CD14-positive monocyte (primary cell): Measurements from ENCODE around the gene LDLRAD4. TPM values are rescaled to one million over a fixed set of nuclear protein-coding genes. Genes with fewer than 3 reads are reported as not detected.

Source experiments
- DNase-seq, 3 donors: peaks; one replicate each; pipeline ENCODE4 v3.0.0-alpha.2; 2011 to 2022
- H2AFZ ChIP-seq: 2 replicates; pipeline ENCODE4 v1.6.0; 2012; ENCODE audit warnings: mild to moderate bottlenecking, low read depth, low read length, inconsistent platforms; ENCODE audit not compliant: insufficient read depth, poor library complexity, severe bottlenecking
- H3K27ac ChIP-seq, 2 donors: 1 replicate in 1 of 2; 2 replicates in 1 of 2; pipeline ENCODE4 v1.5.1; 2012 to 2013; ENCODE audit warnings: low read length in 2 of 2, control low read depth in 1 of 2, inconsistent platforms in 1 of 2, low read depth in 1 of 2, mild to moderate bottlenecking in 1 of 2
- H3K27me3 ChIP-seq, 2 donors: one replicate each; pipeline versions ENCODE4 v1.6.0 to v1.6.1; 2011 to 2013; ENCODE audit warnings: low read length in 2 of 2; ENCODE audit not compliant: control insufficient read depth in 2 of 2, insufficient read depth in 2 of 2
- H3K36me3 ChIP-seq, 2 donors: replicated peaks in 1 of 2; 1 replicate in 1 of 2; 2 replicates in 1 of 2; pipeline versions ENCODE4 v1.5.1 to v1.6.1; 2012 to 2013; ENCODE audit warnings: low read length in 2 of 2, control low read depth in 1 of 2, inconsistent platforms in 1 of 2, mild to moderate bottlenecking in 1 of 2; ENCODE audit not compliant: insufficient read depth in 2 of 2, control insufficient read depth in 1 of 2
- H3K4me1 ChIP-seq, 2 donors: 1 replicate in 1 of 2; 2 replicates in 1 of 2; pipeline versions ENCODE4 v1.5.1 to v1.6.1; 2012 to 2013; ENCODE audit warnings: low read length in 2 of 2, control low read depth in 1 of 2, inconsistent platforms in 1 of 2, mild to moderate bottlenecking in 1 of 2, moderate library complexity in 1 of 2; ENCODE audit not compliant: insufficient read depth in 2 of 2, control insufficient read depth in 1 of 2
- H3K4me2 ChIP-seq: replicated peaks from 2 replicates; pipeline ENCODE3; 2012; ENCODE audit warnings: low read length, moderate library complexity, mild to moderate bottlenecking; ENCODE audit not compliant: poor library complexity, severe bottlenecking; ENCODE audit errors: extremely low read depth
- H3K4me3 ChIP-seq, 3 experiments: fragments of 200-600 bp in 1 of 3; sonication (generic) in 1 of 3; replicated peaks in 1 of 3; 1 replicate in 2 of 3; 2 replicates in 1 of 3; pipeline ENCODE4 v1.5.1; 2011 to 2013; ENCODE audit warnings: low read length in 3 of 3, mild to moderate bottlenecking in 3 of 3, control low read depth in 2 of 3, low read depth in 2 of 3, inconsistent platforms in 1 of 3, moderate library complexity in 1 of 3
- H3K79me2 ChIP-seq: 2 replicates; pipeline ENCODE4 v1.6.0; 2012; ENCODE audit warnings: mild to moderate bottlenecking, control low read depth, inconsistent platforms, low read length, moderate library complexity; ENCODE audit not compliant: insufficient read depth
- H3K9ac ChIP-seq: 2 replicates; pipeline ENCODE4 v1.6.0; 2017; ENCODE audit warnings: low read length, mild to moderate bottlenecking; ENCODE audit not compliant: insufficient read depth, poor library complexity, severe bottlenecking
- H3K9me3 ChIP-seq, 2 donors: replicated peaks in 1 of 2; 1 replicate in 1 of 2; 2 replicates in 1 of 2; pipeline versions ENCODE4 v1.5.1 to v1.6.1; 2012 to 2013; ENCODE audit warnings: low read length in 2 of 2, control low read depth in 1 of 2; ENCODE audit not compliant: control insufficient read depth in 1 of 2, insufficient read depth in 1 of 2
- H4K20me1 ChIP-seq: 2 replicates; pipeline ENCODE4 v1.6.0; 2012; ENCODE audit warnings: mild to moderate bottlenecking, low read length, control low read depth, moderate library complexity; ENCODE audit not compliant: insufficient read depth
- H3K27ac Mint-ChIP-seq, 7 donors: one replicate each; pipeline ENCODE4 v1.8.0; 2020; ENCODE audit warnings: mild to moderate bottlenecking in 7 of 7, mixed read lengths in 7 of 7, moderate library complexity in 6 of 7, inconsistent platforms in 2 of 7
- H3K27me3 Mint-ChIP-seq, 3 donors: one replicate each; pipeline ENCODE4 v1.8.0; 2021 to 2022; ENCODE audit warnings: low read depth in 3 of 3, mild to moderate bottlenecking in 3 of 3, mixed read lengths in 3 of 3, moderate library complexity in 3 of 3, inconsistent platforms in 1 of 3
- H3K36me3 Mint-ChIP-seq, 2 donors: one replicate each; pipeline ENCODE4 v1.8.0; 2020; ENCODE audit warnings: mixed read lengths in 2 of 2, inconsistent platforms in 1 of 2, mild to moderate bottlenecking in 1 of 2
- H3K4me1 Mint-ChIP-seq: one replicate; pipeline ENCODE4 v1.8.0; 2020; ENCODE audit warnings: mild to moderate bottlenecking, mixed read lengths
- H3K4me3 Mint-ChIP-seq, 2 donors: one replicate each; pipeline ENCODE4 v1.8.0; 2020; ENCODE audit warnings: mild to moderate bottlenecking in 2 of 2, mixed read lengths in 2 of 2, moderate library complexity in 1 of 2
- H3K9me3 Mint-ChIP-seq, 7 donors: one replicate each; pipeline ENCODE4 v1.8.0; 2020 to 2022; ENCODE audit warnings: mixed read lengths in 7 of 7, mild to moderate bottlenecking in 6 of 7, moderate library complexity in 6 of 7, inconsistent platforms in 2 of 7
- WGBS: methylation state at CpG from one replicate; pipeline ENCODE4 v1.1.5; 2013; ENCODE audit warnings: missing lambda C conversion rate; ENCODE audit not compliant: insufficient coverage; 5-methylcytosine and 5-hydroxymethylcytosine counted together
- intact Hi-C, 2 donors: fragments of 100-400 bp; cut with micrococcal nuclease; formaldehyde crosslinking; loops; one replicate each; pipeline versions ENCODE4 v1.15.0 to v1.15.1; 2023
- polyA plus RNA-seq, 3 donors: library from polyadenylated mRNA; depleted of rRNA in 1 of 3; unstranded in 2 of 3; stranded (reverse) in 1 of 3; fragments of 300-500 nt in 2 of 3; fragments of >200 nt in 1 of 3; fragmentation: Illumina TruSeq in 2 of 3; gene quantifications; 1 replicate in 2 of 3; 2 replicates in 1 of 3; pipeline ENCODE4 v1.2.3, GENCODE V29; 2012 to 2021
- TF ChIP-seq, protein P1 (sequence below): fragments of 200-600 bp; IDR thresholded peaks from one replicate; pipeline ENCODE4 v1.8.0; 2022; ENCODE audit warnings: antibody characterized with exemption, mild to moderate bottlenecking

The LDLRAD4 gene
- polyA plus RNA-seq, 3 donors: 13.5 to 15.4 (median 13.8) TPM

GRCh38 chr18:13336841-13337240, 118.3 kb downstream of the LDLRAD4 start:
- 100% methylated on average over 2 of the region's 4 CpGs for WGBS
- Histone ChIP-seq H3K4me3 (no peak overlapping the region), H3K9ac (no peak overlapping the region), H3K4me2 (no peak overlapping the region), H3K79me2 (no peaks in the 10 kb centered on the region), H3K27ac (no peak overlapping the region), H3K36me3 (no peaks in the 10 kb centered on the region), H2AFZ (no peak overlapping the region), H3K9me3 (peaks cover 4 to 5% of the 10 kb centered on the region in 2 donors), H3K27me3 (no peaks in the 10 kb centered on the region), H4K20me1 (no peaks in the 10 kb centered on the region), H3K4me1 (no peaks in the 10 kb centered on the region)
- intact Hi-C loops: no loop called here
- peaks cover 5 to 17% (median 11%) of the 10 kb centered on the region in 7 donors for H3K9me3 Mint-ChIP-seq
- H3K27ac Mint-ChIP-seq: no peak overlapping the region
- TF ChIP-seq, protein P1, sequence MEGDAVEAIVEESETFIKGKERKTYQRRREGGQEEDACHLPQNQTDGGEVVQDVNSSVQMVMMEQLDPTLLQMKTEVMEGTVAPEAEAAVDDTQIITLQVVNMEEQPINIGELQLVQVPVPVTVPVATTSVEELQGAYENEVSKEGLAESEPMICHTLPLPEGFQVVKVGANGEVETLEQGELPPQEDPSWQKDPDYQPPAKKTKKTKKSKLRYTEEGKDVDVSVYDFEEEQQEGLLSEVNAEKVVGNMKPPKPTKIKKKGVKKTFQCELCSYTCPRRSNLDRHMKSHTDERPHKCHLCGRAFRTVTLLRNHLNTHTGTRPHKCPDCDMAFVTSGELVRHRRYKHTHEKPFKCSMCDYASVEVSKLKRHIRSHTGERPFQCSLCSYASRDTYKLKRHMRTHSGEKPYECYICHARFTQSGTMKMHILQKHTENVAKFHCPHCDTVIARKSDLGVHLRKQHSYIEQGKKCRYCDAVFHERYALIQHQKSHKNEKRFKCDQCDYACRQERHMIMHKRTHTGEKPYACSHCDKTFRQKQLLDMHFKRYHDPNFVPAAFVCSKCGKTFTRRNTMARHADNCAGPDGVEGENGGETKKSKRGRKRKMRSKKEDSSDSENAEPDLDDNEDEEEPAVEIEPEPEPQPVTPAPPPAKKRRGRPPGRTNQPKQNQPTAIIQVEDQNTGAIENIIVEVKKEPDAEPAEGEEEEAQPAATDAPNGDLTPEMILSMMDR: no peak
- H3K36me3 Mint-ChIP-seq: peaks cover 0 to 3% of the 10 kb centered on the region in 2 donors
- H3K27me3 Mint-ChIP-seq: peaks cover 0 to 1% (median 0%) of the 10 kb centered on the region in 3 donors
- peaks cover 12% of the 10 kb centered on the region for H3K4me1 Mint-ChIP-seq
- DNase-seq: no peak
- H3K4me3 Mint-ChIP-seq: no peak overlapping the region

GRCh38 chr18:13337369-13337768, 118.8 kb downstream of the LDLRAD4 start:
- Mint-ChIP-seq H3K4me3 (no peak overlapping the region), H3K27ac (no peak overlapping the region), H3K27me3 (peaks cover 0 to 1% (median 0%) of the 10 kb centered on the region in 3 donors), H3K36me3 (peaks cover 0 to 3% of the 10 kb centered on the region in 2 donors), H3K4me1 (peaks cover 12% of the 10 kb centered on the region), H3K9me3 (peaks cover 5 to 19% (median 15%) of the 10 kb centered on the region in 7 donors)
- no peaks in the 10 kb centered on the region for H3K79me2 ChIP-seq
- no peaks in the 10 kb centered on the region for H4K20me1 ChIP-seq
- no peaks in the 10 kb centered on the region for H3K27me3 ChIP-seq
- no peaks in the 10 kb centered on the region for H3K4me1 ChIP-seq
- peaks cover 4 to 5% of the 10 kb centered on the region in 2 donors for H3K9me3 ChIP-seq
- TF ChIP-seq, protein P1: no peak
- H3K4me3 ChIP-seq: no peak overlapping the region
- H3K27ac ChIP-seq: no peak overlapping the region
- no peak overlapping the region for H2AFZ ChIP-seq
- DNase-seq: no peak
- no peaks in the 10 kb centered on the region for H3K36me3 ChIP-seq
- intact Hi-C loops: no loop called here
- no peak overlapping the region for H3K9ac ChIP-seq
- no peak overlapping the region for H3K4me2 ChIP-seq
- 100% methylated on average over 4 of the region's 6 CpGs for WGBS
